Uterus (tissue), 4 donors: ENCODE measurements around the gene LEFTY2. TPM values are rescaled to one million over a fixed set of nuclear protein-coding genes. Genes with fewer than 3 reads are reported as not detected.
A peak's percentile ranks its signal among the peaks of the same experiment; 100 is the strongest.
"Not testable (repeated sequence)": the region's sequence is repeated elsewhere in the genome, so short reads cannot be mapped to it uniquely, and the experiment has no call there.

ENCODE experiments used
- DNase-seq, 2 donors: peaks; one replicate each; pipeline ENCODE4 v3.0.0-alpha.2; 2019 to 2020
- H3K27ac ChIP-seq, 2 donors: fragments of 200-600 bp; sonication (generic); 1 replicate in 1 of 2; 2 replicates in 1 of 2; pipeline ENCODE4 v1.5.1; 2016 to 2018
- H3K27me3 ChIP-seq, 2 donors: fragments of 200-600 bp; sonication (generic); one replicate each; pipeline ENCODE4 v1.5.1; 2018 to 2019; ENCODE audit warnings: control low read depth in 1 of 2
- H3K36me3 ChIP-seq, 2 donors: fragments of 200-600 bp; sonication (generic); one replicate each; pipeline ENCODE4 v1.5.1; 2019; ENCODE audit warnings: control low read depth in 1 of 2
- H3K4me1 ChIP-seq, 2 donors: fragments of 200-600 bp; sonication (generic); one replicate each; pipeline ENCODE4 v1.5.1; 2018 to 2019; ENCODE audit warnings: control low read depth in 1 of 2
- H3K4me3 ChIP-seq, 2 donors: fragments of 200-600 bp; sonication (generic); 1 replicate in 1 of 2; 2 replicates in 1 of 2; pipeline ENCODE4 v1.5.1; 2018 to 2019; ENCODE audit warnings: mild to moderate bottlenecking in 1 of 2
- H3K9me3 ChIP-seq, 2 donors: fragments of 200-600 bp; sonication (generic); one replicate each; pipeline ENCODE4 v1.5.1; 2019; ENCODE audit warnings: control low read depth in 1 of 2
- CTCF ChIP-seq, 4 experiments: fragments of 200-600 bp in 2 of 4; fragments of 450-650 bp in 2 of 4; sonication (generic) in 2 of 4; IDR thresholded peaks; one replicate each; pipeline ENCODE4 v1.5.1; 2016 to 2019; ENCODE audit warnings: antibody characterized with exemption in 4 of 4, mild to moderate bottlenecking in 2 of 4, moderate library complexity in 1 of 4
- POLR2A ChIP-seq, 2 donors: fragments of 450-650 bp; IDR thresholded peaks; one replicate each; pipeline ENCODE4 v1.6.1; 2016; ENCODE audit warnings: antibody characterized with exemption in 2 of 2, mild to moderate bottlenecking in 1 of 2, moderate library complexity in 1 of 2
- intact Hi-C: fragments of 100-400 bp; cut with DNase I; formaldehyde crosslinking; loops from one replicate; pipeline ENCODE4 v1.15.1; 2023; ENCODE audit warnings: low total_unique reads
- total RNA-seq, 4 donors: library from RNA; depleted of rRNA in 3 of 4; stranded (reverse); fragments of >200 nt in 3 of 4; gene quantifications; one replicate each; pipeline versions ENCODE4 v1.1.0 to v1.2.4, GENCODE V29; 2014 to 2023
- donor health status: DM: yes; HTN: yes; CAD: no.

LEFTY2 gene
- total RNA-seq, 4 donors from 2014 or later: 6.1 to 41.6 (median 29.5) TPM

- Histone ChIP-seq H3K27ac (no peak overlapping the region), H3K4me1 (no peaks in the 10 kb centered on the region), H3K9me3 (no peaks in the 10 kb centered on the region), H3K36me3 (no peaks in the 10 kb centered on the region), H3K4me3 (no peak overlapping the region), H3K27me3 (no peaks in the 10 kb centered on the region)
- DNase-seq: no peak
- TF ChIP-seq CTCF (IDR thresholded peaks at IDR 0.05) (no peak), POLR2A (IDR thresholded peaks at IDR 0.05) (no peak)
- intact Hi-C loops: loop anchor here (10.0 kb wide), 1 partner anchor 58 kb away; no protein-coding TSS in a partner anchor
These were observed 31.5 kb upstream of the LEFTY2 start for GRCh38 chr1:225972344-225973152.

- H3K9me3 ChIP-seq, H3K4me3 ChIP-seq, DNase-seq, H3K27me3 ChIP-seq, H3K27ac ChIP-seq, H3K36me3 ChIP-seq, H3K4me1 ChIP-seq: not testable (repeated sequence)
- intact Hi-C loops: loop anchor here (10.0 kb wide), 1 partner anchor 56 kb away; no protein-coding TSS in a partner anchor
These were observed 29.7 kb upstream of the LEFTY2 start for GRCh38 chr1:225970592-225971157.

GRCh38 chr1:225969751-225970150, 28.7 kb upstream of the LEFTY2 start:
- H3K27me3 ChIP-seq, H3K9me3 ChIP-seq, H3K27ac ChIP-seq, H3K4me1 ChIP-seq, H3K36me3 ChIP-seq, H3K4me3 ChIP-seq: not testable (repeated sequence)
- DNase-seq: peak in 1 of 2 donors; percentile 6
- intact Hi-C loops: loop anchor here (10.0 kb wide), 1 partner anchor 55 kb away; no protein-coding TSS in a partner anchor

GRCh38 chr1:225965231-225965630, 24.2 kb upstream of the LEFTY2 start:
- peak in 1 of 2 donors; percentile 10 for DNase-seq
- Histone ChIP-seq H3K4me3 (no peak overlapping the region), H3K27me3 (no peaks in the 10 kb centered on the region), H3K27ac (peak overlapping the region; percentile 9 to 53), H3K4me1 (no peaks in the 10 kb centered on the region), H3K9me3 (no peaks in the 10 kb centered on the region), H3K36me3 (no peaks in the 10 kb centered on the region)
- TF ChIP-seq POLR2A (IDR thresholded peaks at IDR 0.05): no peak
- TF ChIP-seq CTCF (IDR thresholded peaks at IDR 0.05): no peak
- intact Hi-C loops: no loop called here

- no peak for TF ChIP-seq POLR2A (IDR thresholded peaks at IDR 0.05)
- TF ChIP-seq CTCF (IDR thresholded peaks at IDR 0.05): no peak
- H3K4me1 ChIP-seq: no peaks in the 10 kb centered on the region
- no peak overlapping the region for H3K27ac ChIP-seq
- H3K27me3 ChIP-seq: no peaks in the 10 kb centered on the region
- intact Hi-C loops: no loop called here
- H3K9me3 ChIP-seq: no peaks in the 10 kb centered on the region
- no peak overlapping the region for H3K4me3 ChIP-seq
- H3K36me3 ChIP-seq: no peaks in the 10 kb centered on the region
- peak in 1 of 2 donors; percentile 11 for DNase-seq
These were observed 22.9 kb upstream of the LEFTY2 start for GRCh38 chr1:225963735-225964530.
